Measurements from ENCODE around the gene SELENOS.

The SELENOS gene

GRCh38 chr15:101242999-101243336 is 34.3 kb downstream of the SELENOS start:
- no peaks in the 10 kb centered on the region for H3K27me3 ChIP-seq (ENCODE audit: insufficient read depth, low read length)
- peak overlapping the region; percentile 39 for H3K4me2 ChIP-seq (ENCODE audit: low read length)
- H3K9me3 ChIP-seq (ENCODE audit: low read length) = no peaks in the 10 kb centered on the region
- H3K9ac ChIP-seq (ENCODE audit: low read length) = no peak overlapping the region
- H3K79me2 ChIP-seq (ENCODE audit: insufficient read depth, low read length) = no peaks in the 10 kb centered on the region
- no peaks in the 10 kb centered on the region for H3F3A ChIP-seq (ENCODE audit: insufficient read depth, low read length)
- no peaks in the 10 kb centered on the region for H4K20me1 ChIP-seq (ENCODE audit: insufficient read depth, low read length)
- H3K27ac ChIP-seq (ENCODE audit: low read depth, low read length, poor library complexity, severe bottlenecking) = no peak overlapping the region
- H3K4me3 ChIP-seq (ENCODE audit: low read depth, low read length, poor library complexity, severe bottlenecking) = no peak overlapping the region
- peaks cover 6% of the 10 kb centered on the region; the same call in 1 of the 2 replicates for H3K36me3 ChIP-seq (ENCODE audit: insufficient read depth, low read length)
- TF ChIP-seq CTCF (IDR thresholded peaks at IDR 0.05; ENCODE audit: low read length) (no peak), EZH2 (IDR thresholded peaks at IDR 0.05; ENCODE audit: borderline replicate concordance, low read length) (no peak)
- H3K9me2 ChIP-seq (ENCODE audit: low read depth, low read length) = no peaks in the 10 kb centered on the region
- H2AFZ ChIP-seq (ENCODE audit: low read length) = no peak overlapping the region
- H3K4me1 ChIP-seq (ENCODE audit: insufficient read depth, low read length, severe bottlenecking) = peaks cover 37% of the 10 kb centered on the region

- Histone ChIP-seq H2AFZ (ENCODE audit: low read length) (no peak overlapping the region), H3K27ac (ENCODE audit: low read depth, low read length, poor library complexity, severe bottlenecking) (no peak overlapping the region), H3K9me2 (ENCODE audit: low read depth, low read length) (no peaks in the 10 kb centered on the region), H3K4me1 (ENCODE audit: insufficient read depth, low read length, severe bottlenecking) (peaks cover 37% of the 10 kb centered on the region), H4K20me1 (ENCODE audit: insufficient read depth, low read length) (no peaks in the 10 kb centered on the region), H3K27me3 (ENCODE audit: insufficient read depth, low read length) (no peaks in the 10 kb centered on the region), H3K4me2 (ENCODE audit: low read length) (peak overlapping the region; percentile 39), H3K9me3 (ENCODE audit: low read length) (no peaks in the 10 kb centered on the region), H3K4me3 (ENCODE audit: low read depth, low read length, poor library complexity, severe bottlenecking) (no peak overlapping the region), H3F3A (ENCODE audit: insufficient read depth, low read length) (no peaks in the 10 kb centered on the region), H3K9ac (ENCODE audit: low read length) (no peak overlapping the region), H3K79me2 (ENCODE audit: insufficient read depth, low read length) (no peaks in the 10 kb centered on the region), H3K36me3 (ENCODE audit: insufficient read depth, low read length) (peaks cover 2% of the 10 kb centered on the region; the same call in 1 of the 2 replicates)
- no peak for TF ChIP-seq EZH2 (IDR thresholded peaks at IDR 0.05; ENCODE audit: borderline replicate concordance, low read length)
- no peak for TF ChIP-seq CTCF (IDR thresholded peaks at IDR 0.05; ENCODE audit: low read length)
These were observed 34.9 kb downstream of the SELENOS start for GRCh38 chr15:101242160-101242998.

GRCh38 chr15:101240358-101240757 is 36.9 kb downstream of the SELENOS start:
- no peaks in the 10 kb centered on the region for H3K79me2 ChIP-seq (ENCODE audit: insufficient read depth, low read length)
- H3K4me2 ChIP-seq (ENCODE audit: low read length) = no peak overlapping the region

More at GRCh38 chr15:101240358-101240757, 36.9 kb downstream of the SELENOS start:
- H3K4me1 ChIP-seq (ENCODE audit: insufficient read depth, low read length, severe bottlenecking) = peaks cover 27% of the 10 kb centered on the region
- H2AFZ ChIP-seq (ENCODE audit: low read length) = no peak overlapping the region
- no peaks in the 10 kb centered on the region for H3K27me3 ChIP-seq (ENCODE audit: insufficient read depth, low read length)
- H3F3A ChIP-seq (ENCODE audit: insufficient read depth, low read length) = no peaks in the 10 kb centered on the region
- no peak overlapping the region for H3K9ac ChIP-seq (ENCODE audit: low read length)
- no peaks in the 10 kb centered on the region for H3K9me3 ChIP-seq (ENCODE audit: low read length)
- no peak overlapping the region for H3K27ac ChIP-seq (ENCODE audit: low read depth, low read length, poor library complexity, severe bottlenecking)
- no peak overlapping the region for H3K4me3 ChIP-seq (ENCODE audit: low read depth, low read length, poor library complexity, severe bottlenecking)
- H3K9me2 ChIP-seq (ENCODE audit: low read depth, low read length) = no peaks in the 10 kb centered on the region
- H4K20me1 ChIP-seq (ENCODE audit: insufficient read depth, low read length) = no peaks in the 10 kb centered on the region
- TF ChIP-seq EZH2 (IDR thresholded peaks at IDR 0.05; ENCODE audit: borderline replicate concordance, low read length) = no peak
- no peak for TF ChIP-seq CTCF (IDR thresholded peaks at IDR 0.05; ENCODE audit: low read length)
- peaks cover under 1% of the 10 kb centered on the region; the same call in 1 of the 2 replicates for H3K36me3 ChIP-seq (ENCODE audit: insufficient read depth, low read length)
